Measurements from ENCODE around the gene NAT8L.

Gene NAT8L

DNA sequence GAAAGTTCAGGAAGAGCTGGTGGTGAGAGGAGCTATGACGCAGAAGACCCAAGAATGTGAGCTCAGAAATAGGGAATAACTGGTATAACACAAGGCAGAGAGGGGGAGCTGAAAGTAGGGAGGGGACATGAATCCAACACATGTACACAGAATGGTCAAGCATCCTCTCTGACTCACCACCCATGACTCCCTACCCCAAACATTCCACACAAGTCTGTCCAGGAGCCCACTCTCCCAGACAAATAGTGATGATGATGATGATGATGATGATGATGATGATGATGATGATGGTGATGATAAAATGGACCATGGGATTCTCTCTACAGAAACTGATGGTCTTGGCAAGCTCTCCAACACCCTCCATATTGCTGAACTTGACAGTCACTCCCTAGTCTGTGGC, 46.4 kb downstream of the NAT8L start:
- Histone ChIP-seq H2BK12ac (ENCODE audit: low read length) (no peak overlapping the region), H3K9ac (ENCODE audit: low read length) (no peak overlapping the region), H3K4ac (ENCODE audit: low read depth, low read length) (no peak overlapping the region), H3K27ac (ENCODE audit: low read depth, low read length) (no peak overlapping the region), H3K9me3 (ENCODE audit: insufficient read depth, low read depth, low read length) (peaks cover 12% of the 10 kb centered on the region), H4K8ac (ENCODE audit: low read depth, low read length) (no peak overlapping the region), H3K4me2 (ENCODE audit: low read length) (no peak overlapping the region), H3K27me3 (ENCODE audit: insufficient read depth, low read length) (no peaks in the 10 kb centered on the region), H2BK5ac (ENCODE audit: low read depth, low read length, poor library complexity) (no peak overlapping the region), H4K12ac (ENCODE audit: low read depth, low read length) (no peak overlapping the region), H3K4me3 (ENCODE audit: low read depth, low read length) (no peak overlapping the region), H3K79me1 (ENCODE audit: low read length) (no peaks in the 10 kb centered on the region), H3K18ac (ENCODE audit: low read length) (no peak overlapping the region), H3K79me2 (ENCODE audit: control insufficient read depth, insufficient read depth, low read length, poor library complexity) (no peaks in the 10 kb centered on the region), H2BK120ac (ENCODE audit: insufficient read depth, low read length, poor library complexity) (no peak overlapping the region), H2AK5ac (ENCODE audit: low read length) (no peak overlapping the region), H3K14ac (ENCODE audit: low read length) (no peak overlapping the region), H2AFZ (ENCODE audit: insufficient read depth, low read length, poor library complexity) (no peak overlapping the region), H4K91ac (ENCODE audit: low read depth, low read length) (no peak overlapping the region), H3K36me3 (ENCODE audit: control insufficient read depth in 1 of 2, insufficient read depth in 2 of 2, low read length in 2 of 2) (no peaks in the 10 kb centered on the region), H3K4me1 (ENCODE audit: control insufficient read depth in 1 of 2, insufficient read depth in 2 of 2, low read length in 2 of 2) (no peaks in the 10 kb centered on the region), H3K23ac (ENCODE audit: low read length) (no peak overlapping the region)
- no CpG with 5 or more reads among the region's 1 CpG for WGBS (ENCODE audit: extremely low coverage, insufficient coverage, insufficient read length)
- DNase-seq = no peak

DNA sequence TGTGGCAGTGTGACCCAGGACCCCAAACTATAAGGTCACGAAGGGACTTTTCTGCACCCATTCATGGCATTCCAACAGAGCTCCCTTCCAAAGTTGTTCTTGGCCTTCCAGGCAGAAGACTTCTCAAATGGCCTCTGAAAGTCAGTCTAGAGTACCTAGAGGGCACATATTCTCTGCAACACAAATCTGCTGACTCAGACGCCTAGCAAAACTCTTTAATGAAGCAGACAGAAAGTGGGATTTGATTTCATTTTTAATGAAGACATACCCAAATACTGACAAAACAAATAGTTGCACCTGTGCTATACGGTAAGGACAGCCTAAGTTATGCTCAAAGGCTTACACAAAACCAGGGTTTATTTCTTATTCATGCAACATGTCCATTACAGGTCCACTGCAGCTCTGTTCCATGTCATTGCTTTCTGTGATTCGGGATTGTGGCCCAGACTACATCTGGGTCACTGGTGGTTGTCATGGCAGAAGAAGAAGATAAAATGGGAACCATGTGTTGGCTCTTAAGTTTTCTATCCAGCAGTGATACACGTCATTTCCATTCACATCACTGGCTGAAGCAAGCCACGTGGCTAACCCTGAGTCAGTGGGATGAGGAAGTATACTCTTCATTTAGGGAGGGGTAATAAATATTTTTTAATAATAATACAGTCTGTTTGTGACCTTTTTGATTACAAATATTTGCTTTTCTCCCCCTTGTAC, 57.7 kb downstream of the NAT8L start:
- H3K36me3 ChIP-seq (ENCODE audit: control insufficient read depth in 1 of 2, insufficient read depth in 2 of 2, low read length in 2 of 2) = no peaks in the 10 kb centered on the region
- H3K9ac ChIP-seq (ENCODE audit: low read length) = no peak overlapping the region
- H3K4ac ChIP-seq (ENCODE audit: low read depth, low read length) = no peak overlapping the region
- H3K9me3 ChIP-seq (ENCODE audit: insufficient read depth, low read depth, low read length) = no peaks in the 10 kb centered on the region
- H2AFZ ChIP-seq (ENCODE audit: insufficient read depth, low read length, poor library complexity) = no peak overlapping the region
- no peak overlapping the region for H3K4me2 ChIP-seq (ENCODE audit: low read length)
- H3K4me3 ChIP-seq (ENCODE audit: low read depth, low read length) = no peak overlapping the region
- H3K23ac ChIP-seq (ENCODE audit: low read length) = no peak overlapping the region
- no peaks in the 10 kb centered on the region for H3K79me2 ChIP-seq (ENCODE audit: control insufficient read depth, insufficient read depth, low read length, poor library complexity)
- H4K8ac ChIP-seq (ENCODE audit: low read depth, low read length) = no peak overlapping the region
- H3K79me1 ChIP-seq (ENCODE audit: low read length) = no peaks in the 10 kb centered on the region
- no peak overlapping the region for H2BK12ac ChIP-seq (ENCODE audit: low read length)
- no CpG with 5 or more reads among the region's 6 CpGs for WGBS (ENCODE audit: extremely low coverage, insufficient coverage, insufficient read length)
- DNase-seq = no peak
- H4K91ac ChIP-seq (ENCODE audit: low read depth, low read length) = no peak overlapping the region
- no peak overlapping the region for H3K14ac ChIP-seq (ENCODE audit: low read length)
- no peaks in the 10 kb centered on the region for H3K27me3 ChIP-seq (ENCODE audit: insufficient read depth, low read length)
- no peak overlapping the region for H3K18ac ChIP-seq (ENCODE audit: low read length)
- no peak overlapping the region for H2BK120ac ChIP-seq (ENCODE audit: insufficient read depth, low read length, poor library complexity)
- no peak overlapping the region for H4K12ac ChIP-seq (ENCODE audit: low read depth, low read length)
- no peaks in the 10 kb centered on the region for H3K4me1 ChIP-seq (ENCODE audit: control insufficient read depth in 1 of 2, insufficient read depth in 2 of 2, low read length in 2 of 2)
- H3K27ac ChIP-seq (ENCODE audit: low read depth, low read length) = no peak overlapping the region
- no peak overlapping the region for H2AK5ac ChIP-seq (ENCODE audit: low read length)
- no peak overlapping the region for H2BK5ac ChIP-seq (ENCODE audit: low read depth, low read length, poor library complexity)
